ENCODE data around the gene C2orf68.
"Not testable (repeated sequence)": the region's sequence is repeated elsewhere in the genome, so short reads cannot be mapped to it uniquely, and the experiment has no call there.

DNA sequence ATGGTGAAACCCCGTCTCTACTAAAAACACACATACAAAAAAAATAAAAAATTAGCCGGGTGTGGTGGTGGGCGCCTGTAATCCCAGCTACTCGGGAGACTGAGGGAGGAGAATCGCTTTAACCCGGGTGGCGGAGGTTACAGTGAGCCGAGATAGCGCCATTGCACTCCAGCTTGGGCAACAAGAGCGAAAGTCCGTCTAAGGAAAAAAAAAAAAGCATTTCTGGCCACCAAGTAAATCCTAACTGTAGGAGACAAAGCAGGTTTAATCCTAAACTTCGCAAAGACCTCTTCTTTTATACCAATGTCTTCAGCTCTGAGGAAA lies 51.5 kb downstream of the C2orf68 start:
- TF ChIP-seq CTCF (IDR thresholded peaks at IDR 0.05; ENCODE audit: low read depth, low read length, missing input control); GABPA (IDR thresholded peaks at IDR 0.05 in 1 of 2, conservative IDR thresholded peaks at IDR 0.05 in 1 of 2): not testable (repeated sequence)

Data from liver (tissue), 3 donors.